HG03097 (cell line): ENCODE measurements around the gene PLCH1.

Experiments
- ATAC-seq: cut with Tn5 transposase; IDR thresholded peaks from one replicate; pipeline ENCODE4 v1.9.1; 2021; ENCODE audit not compliant: unreplicated experiment, low FRiP score

PLCH1 gene

GRCh38 chr3:155392138-155392537 lies 352.7 kb downstream of the PLCH1 start:
- no peak for ATAC-seq

- no peak for ATAC-seq
Measured at GRCh38 chr3:155391551-155391958, 353.3 kb downstream of the PLCH1 start.

GRCh38 chr3:155391104-155391503 lies 353.8 kb downstream of the PLCH1 start:
- no peak for ATAC-seq

- ATAC-seq = no peak
Measured at GRCh38 chr3:155390351-155390750, 354.5 kb downstream of the PLCH1 start.

- no peak for ATAC-seq
Measured at GRCh38 chr3:155388417-155388816, 356.5 kb downstream of the PLCH1 start.

GRCh38 chr3:155387571-155387970 lies 357.3 kb downstream of the PLCH1 start:
- no peak for ATAC-seq

GRCh38 chr3:155386919-155387318 lies 358.0 kb downstream of the PLCH1 start:
- no peak for ATAC-seq

GRCh38 chr3:155385896-155386625 lies 358.8 kb downstream of the PLCH1 start:
- ATAC-seq = no peak

GRCh38 chr3:155382396-155383042 lies 362.4 kb downstream of the PLCH1 start:
- no peak for ATAC-seq

GRCh38 chr3:155377847-155378246 lies 367.0 kb downstream of the PLCH1 start:
- no peak for ATAC-seq

- no peak for ATAC-seq
Measured at GRCh38 chr3:155377071-155377470, 367.8 kb downstream of the PLCH1 start.

GRCh38 chr3:155372281-155372680 lies 372.6 kb downstream of the PLCH1 start:
- no peak for ATAC-seq

GRCh38 chr3:155370764-155371503 lies 373.9 kb downstream of the PLCH1 start:
- no peak for ATAC-seq

- ATAC-seq = no peak
Measured at GRCh38 chr3:155370198-155370597, 374.7 kb downstream of the PLCH1 start.

GRCh38 chr3:155369735-155370134 lies 375.1 kb downstream of the PLCH1 start:
- ATAC-seq = no peak

- no peak for ATAC-seq
Measured at GRCh38 chr3:155369244-155369643, 375.6 kb downstream of the PLCH1 start.

- no peak for ATAC-seq
Measured at GRCh38 chr3:155368786-155369185, 376.1 kb downstream of the PLCH1 start.

GRCh38 chr3:155367506-155367905 lies 377.4 kb downstream of the PLCH1 start:
- no peak for ATAC-seq

- no peak for ATAC-seq
Measured at GRCh38 chr3:155365178-155365783, 379.6 kb downstream of the PLCH1 start.

GRCh38 chr3:155364492-155364891 lies 380.4 kb downstream of the PLCH1 start:
- ATAC-seq = no peak

GRCh38 chr3:155363690-155364070 lies 381.2 kb downstream of the PLCH1 start:
- no peak for ATAC-seq
